Measurements from ENCODE around the gene ZNF14. TPM values are rescaled to one million over a fixed set of nuclear protein-coding genes. Genes with fewer than 3 reads are reported as not detected.
"Not testable (repeated sequence)": the region's sequence is repeated elsewhere in the genome, so short reads cannot be mapped to it uniquely, and the experiment has no call there.

The ZNF14 gene
- total RNA-seq (1 to 10 TPM; 2.8 to 6.6 (median 4.1) TPM), polyA plus RNA-seq (1 to 10 TPM; 1.8 to 3.8 TPM)
- long read RNA-seq, donor 1, partial matches to known transcripts, result 0 of 4 reads
- long read RNA-seq, donor 1, other reads (novel, unspliced or antisense), result 0 of 4 reads
- long read RNA-seq, donor 2, partial matches to known transcripts, result 0 of 3 reads
- long read RNA-seq, donor 2, other reads (novel, unspliced or antisense), result 0 of 3 reads
- long read RNA-seq, donor 3, transcript ZNF14-201 (4 exons, 2,949 nt), result major isoform, 13 of 16 reads
- long read RNA-seq, donor 3, partial matches to known transcripts, result 0 of 16 reads
- long read RNA-seq, donor 3, other reads (novel, unspliced or antisense), result 3 of 16 reads

- peak within 1 kb of the TSS; percentile 64 to 95 (median 86) for H3K4me3 ChIP-seq
- intact Hi-C loops (cut with DNase I), result loop anchor here in 7 of 10 donors (2.0 to 10.0 kb wide), 7 partner anchors 58 to 168 kb away; partner anchors contain the start of genes ZNF506 (in 3 of the 7), ATP13A1 (in 1 of the 7), ZNF101 (in 1 of the 7) and ZNF253 (in 1 of the 7)
- peak within 1 kb of the TSS in 9 of 10 donors; percentile 61 to 87 (median 72) for H3K27ac ChIP-seq
- TF ChIP-seq CTCF (IDR thresholded peaks at IDR 0.05), result peak in 5 of 9 donors; percentile 16 to 42 (median 33)
- WGBS, 2 donors, result 1% methylated on average over 61 of the region's 61 CpGs
- ATAC-seq (peak; percentile 100), DNase-seq (peak; percentile 90 to 96)
- H3K36me3 ChIP-seq, result peaks cover 0 to 31% (median 11%) of the 10 kb centered on the region in 9 donors
- peaks cover 0 to 20% (median 11%) of the 10 kb centered on the region in 9 donors for H3K4me1 ChIP-seq
- peaks cover 0 to 38% (median 7%) of the 10 kb centered on the region in 11 donors for H3K9me3 ChIP-seq
- no peaks in the 10 kb centered on the region for H3K27me3 ChIP-seq
Measured at GRCh38 chr19:19732579-19733501, at the start of gene ZNF14. TSS of gene ZNF14 (minus strand) at chr19:19733112. CDS start at chr19:19732958, 154 bp downstream.

GRCh38 chr19:19781791-19782190, 48.9 kb upstream of the ZNF14 start:
- peaks cover 0 to 15% (median 0%) of the 10 kb centered on the region in 11 donors for H3K9me3 ChIP-seq
- peaks cover 0 to 17% (median 0%) of the 10 kb centered on the region in 9 donors for H3K36me3 ChIP-seq
- H3K4me3 ChIP-seq; H3K27ac ChIP-seq; ATAC-seq; H3K27me3 ChIP-seq; intact Hi-C loops (cut with DNase I): not testable (repeated sequence)
- WGBS, 2 donors, result 48 to 63% methylated on average over 6 of the region's 6 CpGs
- peak in 1 of 2 donors; percentile 28 for DNase-seq
- peaks cover 6 to 33% (median 11%) of the 10 kb centered on the region in 9 donors for H3K4me1 ChIP-seq

- Histone ChIP-seq H3K4me3 (no peak overlapping the region), H3K36me3 (peaks cover 0 to 6% (median 0%) of the 10 kb centered on the region in 9 donors), H3K4me1 (peaks cover 7 to 41% (median 20%) of the 10 kb centered on the region in 9 donors), H3K27me3 (no peaks in the 10 kb centered on the region), H3K9me3 (peaks cover 0 to 4% (median 0%) of the 10 kb centered on the region in 11 donors), H3K27ac (no peak overlapping the region)
- intact Hi-C loops (cut with DNase I), result loop anchor here in 4 of 10 donors (5.0 kb wide), 4 partner anchors 34 to 124 kb away; partner anchors contain the start of genes ZNF101 (in 1 of the 4), ZNF506 (in 1 of the 4) and ZNF93 (in 1 of the 4)
- DNase-seq (no peak), ATAC-seq (no peak)
- 72 to 76% methylated on average over 2 of the region's 2 CpGs for WGBS, 2 donors
- TF ChIP-seq CTCF (IDR thresholded peaks at IDR 0.05), result no peak
Measured at GRCh38 chr19:19778666-19779065, 45.8 kb upstream of the ZNF14 start.

GRCh38 chr19:19777692-19778091, 44.8 kb upstream of the ZNF14 start:
- Histone ChIP-seq H3K9me3 (peaks cover 0 to 4% (median 0%) of the 10 kb centered on the region in 11 donors), H3K36me3 (peaks cover 0 to 6% (median 0%) of the 10 kb centered on the region in 9 donors), H3K4me3 (no peak overlapping the region), H3K27ac (no peak overlapping the region), H3K27me3 (no peaks in the 10 kb centered on the region), H3K4me1 (peaks cover 7 to 41% (median 20%) of the 10 kb centered on the region in 9 donors)
- ATAC-seq (no peak), DNase-seq (no peak)
- TF ChIP-seq CTCF (IDR thresholded peaks at IDR 0.05), result no peak
- WGBS, 2 donors, result 85 to 88% methylated on average over 5 of the region's 5 CpGs
- intact Hi-C loops (cut with DNase I), result loop anchor here in 4 of 10 donors (5.0 kb wide), 4 partner anchors 35 to 125 kb away; partner anchors contain the start of genes ZNF101 (in 1 of the 4), ZNF506 (in 1 of the 4) and ZNF93 (in 1 of the 4)
